Immature natural killer cell (primary cell): ENCODE measurements around the gene RRP1B. TPM values are rescaled to one million over a fixed set of nuclear protein-coding genes. Genes with fewer than 3 reads are reported as not detected.

ENCODE experiments used
- DNase-seq, 3 donors: peaks; one replicate each; pipeline ENCODE4 v3.0.0; 2022; ENCODE audit warnings: mixed read lengths in 1 of 3
- H3K27ac Mint-ChIP-seq, 6 donors: one replicate each; pipeline ENCODE4 v1.8.0; 2020; ENCODE audit warnings: mixed read lengths in 6 of 6, mild to moderate bottlenecking in 5 of 6, inconsistent platforms in 4 of 6, moderate library complexity in 3 of 6
- H3K27me3 Mint-ChIP-seq, 3 donors: one replicate each; pipeline ENCODE4 v1.8.0; 2020 to 2021; ENCODE audit warnings: low read depth in 3 of 3, mild to moderate bottlenecking in 3 of 3, mixed read lengths in 3 of 3, moderate library complexity in 3 of 3, inconsistent platforms in 1 of 3
- H3K36me3 Mint-ChIP-seq, 3 donors: one replicate each; pipeline ENCODE4 v1.8.0; 2020; ENCODE audit warnings: mixed read lengths in 3 of 3, inconsistent platforms in 2 of 3, mild to moderate bottlenecking in 2 of 3
- H3K4me1 Mint-ChIP-seq, 2 donors: one replicate each; pipeline ENCODE4 v1.8.0; 2020; ENCODE audit warnings: inconsistent platforms in 2 of 2, mild to moderate bottlenecking in 2 of 2, mixed read lengths in 2 of 2, moderate library complexity in 1 of 2
- H3K4me3 Mint-ChIP-seq, 5 donors: one replicate each; pipeline ENCODE4 v1.8.0; 2020; ENCODE audit warnings: mild to moderate bottlenecking in 5 of 5, mixed read lengths in 5 of 5, inconsistent platforms in 3 of 5, moderate library complexity in 3 of 5
- H3K9me3 Mint-ChIP-seq, 6 donors: one replicate each; pipeline ENCODE4 v1.8.0; 2020; ENCODE audit warnings: mild to moderate bottlenecking in 6 of 6, mixed read lengths in 6 of 6, inconsistent platforms in 4 of 6, moderate library complexity in 3 of 6
- polyA plus RNA-seq, 3 donors: library from polyadenylated mRNA; unstranded; fragments of 300-500 nt; fragmentation: Illumina TruSeq; gene quantifications; one replicate each; pipeline ENCODE4 v1.2.3, GENCODE V29; 2021

Gene RRP1B
- polyA plus RNA-seq, 3 donors from 2014 or later = 4.9 to 31.0 (median 10.2) TPM

DNA sequence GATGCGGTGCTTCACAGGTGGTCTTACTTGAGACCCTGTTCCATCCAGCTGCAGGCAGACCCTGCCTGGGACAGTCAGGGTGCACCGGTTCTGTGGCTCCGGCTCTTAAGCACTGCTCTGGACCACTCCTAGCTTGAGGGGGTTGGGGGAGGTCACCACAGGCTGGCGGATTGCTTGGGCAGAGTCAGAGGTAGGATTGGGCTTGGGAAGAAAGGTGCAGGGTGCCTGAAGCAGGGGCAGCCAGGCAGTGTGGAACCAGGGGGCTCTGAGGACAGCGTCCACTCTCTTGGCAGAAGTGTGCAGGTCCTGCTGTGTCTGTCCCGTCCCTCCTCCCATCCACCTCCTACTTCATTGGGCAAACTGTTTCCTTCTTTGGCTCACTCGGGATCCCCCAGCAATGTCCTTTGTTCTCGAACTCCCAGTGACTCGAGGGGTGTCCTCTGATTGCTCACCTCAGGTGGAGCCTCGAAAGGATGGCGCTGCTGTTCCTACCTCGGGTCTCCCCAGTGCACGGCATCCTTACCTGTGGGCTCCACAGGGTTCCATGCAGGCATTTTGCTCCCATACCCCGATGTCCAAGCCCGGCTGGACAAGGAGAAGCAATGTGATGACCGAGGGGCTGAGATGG, 61.3 kb downstream of the RRP1B start:
- Mint-ChIP-seq H3K4me3 (peak overlapping the region; percentile 76 to 88 (median 81)), H3K27ac (peak overlapping the region in 3 of 6 donors; percentile 49 to 84 (median 73)), H3K9me3 (no peaks in the 10 kb centered on the region), H3K36me3 (no peaks in the 10 kb centered on the region), H3K4me1 (peaks cover 7 to 25% of the 10 kb centered on the region in 2 donors), H3K27me3 (peaks cover 5 to 19% (median 7%) of the 10 kb centered on the region in 3 donors)
- no peak for DNase-seq

DNA sequence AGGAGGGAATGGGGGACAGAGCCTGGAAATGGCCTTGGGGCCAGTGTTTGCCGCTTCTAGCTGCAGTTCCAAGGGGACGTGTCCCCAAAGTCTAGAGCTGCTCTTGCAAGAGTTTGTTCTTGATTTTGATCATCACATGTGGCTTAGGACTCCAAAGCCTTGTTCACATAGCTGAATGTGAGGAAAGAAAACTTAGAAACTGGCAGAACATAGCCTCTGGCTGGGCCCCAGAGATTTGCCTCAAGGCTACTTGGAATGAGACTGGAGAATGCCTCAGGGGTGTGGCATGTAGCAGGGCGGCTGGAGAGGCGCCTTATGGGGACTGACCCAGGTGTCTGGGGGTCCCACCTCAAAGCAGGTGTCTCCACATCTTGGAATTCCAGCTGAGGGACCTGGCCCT, 61.8 kb downstream of the RRP1B start:
- no peaks in the 10 kb centered on the region for H3K9me3 Mint-ChIP-seq
- DNase-seq = no peak
- H3K4me3 Mint-ChIP-seq = peak overlapping the region; percentile 47 to 88 (median 81)
- H3K4me1 Mint-ChIP-seq = peaks cover 12 to 28% of the 10 kb centered on the region in 2 donors
- peak overlapping the region in 2 of 6 donors; percentile 36 to 49 for H3K27ac Mint-ChIP-seq
- peaks cover 7 to 21% (median 7%) of the 10 kb centered on the region in 3 donors for H3K27me3 Mint-ChIP-seq
- H3K36me3 Mint-ChIP-seq = peaks cover 0 to 3% (median 0%) of the 10 kb centered on the region in 3 donors

DNA sequence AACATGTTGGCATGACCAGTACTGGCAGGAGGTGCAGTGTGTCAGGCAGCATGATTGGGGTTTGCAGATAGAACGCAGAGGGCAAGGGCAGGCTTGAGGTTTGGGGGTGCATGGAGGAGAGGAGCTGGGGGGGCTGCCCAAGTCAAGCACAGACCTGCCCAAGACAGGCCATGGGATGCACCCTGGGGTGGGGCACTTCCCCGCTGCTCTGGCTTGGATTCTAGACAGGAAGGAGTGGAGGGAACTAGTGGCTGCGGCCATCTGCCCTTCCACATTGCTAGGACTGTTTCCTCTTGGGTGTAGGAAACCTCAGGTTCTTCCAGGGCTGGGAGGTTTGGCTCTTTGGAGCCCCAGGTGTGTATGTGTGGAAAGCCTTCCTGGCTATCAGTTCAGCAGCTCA, 62.6 kb downstream of the RRP1B start:
- Mint-ChIP-seq H3K27me3 (peaks cover 4 to 21% (median 7%) of the 10 kb centered on the region in 3 donors), H3K36me3 (peaks cover 0 to 3% (median 0%) of the 10 kb centered on the region in 3 donors), H3K4me3 (peak overlapping the region in 2 of 5 donors; percentile 15 to 35), H3K27ac (peak overlapping the region in 2 of 6 donors; percentile 14 to 31), H3K4me1 (peaks cover 18 to 34% of the 10 kb centered on the region in 2 donors), H3K9me3 (no peaks in the 10 kb centered on the region)
- DNase-seq = no peak

DNA sequence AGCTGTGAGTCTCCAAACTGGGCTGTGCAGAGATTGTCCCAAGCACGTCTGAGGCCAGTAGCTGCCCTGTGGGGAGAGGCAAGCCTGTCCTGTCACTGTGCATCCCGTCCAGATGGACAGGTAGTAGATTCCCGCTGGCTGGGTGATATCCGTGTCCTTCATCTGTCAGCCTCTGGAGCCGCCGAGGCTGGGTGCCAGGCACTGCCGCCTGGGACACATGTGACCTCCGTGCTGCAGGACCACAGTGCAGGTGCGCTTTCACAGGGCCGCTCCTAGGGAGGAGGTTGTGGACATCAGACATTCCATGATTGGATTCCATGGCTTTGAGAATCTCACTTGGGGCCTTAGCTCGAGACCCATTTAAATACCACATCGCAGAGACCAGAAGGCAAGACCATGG, 64.3 kb downstream of the RRP1B start:
- H3K27me3 Mint-ChIP-seq = peaks cover 7 to 19% (median 12%) of the 10 kb centered on the region in 3 donors
- no peak overlapping the region for H3K4me3 Mint-ChIP-seq
- peaks cover 36 to 49% of the 10 kb centered on the region in 2 donors for H3K4me1 Mint-ChIP-seq
- DNase-seq = no peak
- no peaks in the 10 kb centered on the region for H3K9me3 Mint-ChIP-seq
- H3K36me3 Mint-ChIP-seq = peaks cover 0 to 3% (median 0%) of the 10 kb centered on the region in 3 donors
- H3K27ac Mint-ChIP-seq = no peak overlapping the region

- H3K4me3 Mint-ChIP-seq = peak overlapping the region; percentile 68 to 87 (median 86)
- H3K27me3 Mint-ChIP-seq = peaks cover 10 to 16% (median 14%) of the 10 kb centered on the region in 3 donors
- H3K27ac Mint-ChIP-seq = peak overlapping the region in 5 of 6 donors; percentile 69 to 94 (median 76)
- H3K36me3 Mint-ChIP-seq = peaks cover 0 to 3% (median 0%) of the 10 kb centered on the region in 3 donors
- peaks cover 48 to 49% of the 10 kb centered on the region in 2 donors for H3K4me1 Mint-ChIP-seq
- DNase-seq = no peak
- H3K9me3 Mint-ChIP-seq = no peaks in the 10 kb centered on the region
Observed at GRCh38 chr21:43726686-43727518, 67.5 kb downstream of the RRP1B start.

DNA sequence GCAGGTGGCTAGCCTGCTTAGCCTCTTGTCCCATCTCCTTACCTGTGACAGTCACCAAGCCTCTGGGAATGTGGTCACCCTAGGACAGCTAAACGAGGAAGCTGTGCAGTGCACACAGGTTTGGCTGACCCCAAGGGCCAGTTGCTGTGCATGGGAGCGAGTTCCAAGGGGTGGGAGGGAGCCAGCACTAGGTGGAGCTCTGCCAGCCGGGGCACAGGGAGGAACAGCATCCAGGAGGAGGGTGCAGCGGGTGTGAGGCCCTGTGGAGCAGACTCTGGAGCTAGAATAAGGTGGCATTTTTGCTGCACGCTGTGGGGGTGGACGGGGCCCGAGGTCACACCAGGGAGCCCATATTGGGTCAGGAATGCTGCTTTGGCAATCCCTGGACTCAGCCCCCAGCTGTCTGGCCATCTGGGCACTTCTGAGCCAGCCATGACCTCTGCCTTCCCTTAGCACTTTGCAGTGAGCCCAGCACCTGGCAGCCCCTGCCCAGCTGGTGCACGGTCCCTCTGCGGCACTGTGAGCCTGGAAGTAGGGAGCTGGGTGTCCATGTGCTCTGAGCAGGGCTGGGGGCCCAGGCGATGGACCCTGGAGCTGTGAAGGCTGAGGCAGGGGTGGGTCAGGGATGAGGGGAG, 68.3 kb downstream of the RRP1B start:
- Mint-ChIP-seq H3K27me3 (peaks cover 10 to 14% (median 14%) of the 10 kb centered on the region in 3 donors), H3K4me1 (peaks cover 47% of the 10 kb centered on the region in 2 donors), H3K4me3 (peak overlapping the region; percentile 84 to 90 (median 87)), H3K36me3 (peaks cover 0 to 3% (median 0%) of the 10 kb centered on the region in 3 donors), H3K27ac (peak overlapping the region in 5 of 6 donors; percentile 92 to 96 (median 94)), H3K9me3 (no peaks in the 10 kb centered on the region)
- no peak for DNase-seq

DNA sequence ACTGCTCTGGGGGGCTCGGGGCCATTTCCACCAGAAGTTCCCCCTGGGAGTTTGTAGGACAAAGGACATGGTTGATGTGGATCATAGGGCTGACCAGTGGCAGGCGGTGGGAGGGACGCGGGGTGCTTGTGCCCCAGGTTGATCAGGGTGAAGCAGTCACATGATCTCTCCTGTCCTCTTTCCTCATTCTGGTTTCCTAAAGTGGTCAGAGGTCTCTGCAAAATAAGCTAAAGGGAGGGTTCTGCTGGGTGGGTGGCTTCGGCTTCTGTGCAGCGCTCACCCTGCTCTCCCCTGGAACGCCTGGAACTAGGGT, 68.8 kb downstream of the RRP1B start:
- no peak for DNase-seq
- peak overlapping the region; percentile 78 to 96 (median 94) for H3K27ac Mint-ChIP-seq
- no peaks in the 10 kb centered on the region for H3K9me3 Mint-ChIP-seq
- H3K36me3 Mint-ChIP-seq = peaks cover 0 to 3% (median 0%) of the 10 kb centered on the region in 3 donors
- peaks cover 47 to 50% of the 10 kb centered on the region in 2 donors for H3K4me1 Mint-ChIP-seq
- H3K27me3 Mint-ChIP-seq = peaks cover 10 to 14% (median 14%) of the 10 kb centered on the region in 3 donors
- peak overlapping the region; percentile 84 to 90 (median 87) for H3K4me3 Mint-ChIP-seq

DNA sequence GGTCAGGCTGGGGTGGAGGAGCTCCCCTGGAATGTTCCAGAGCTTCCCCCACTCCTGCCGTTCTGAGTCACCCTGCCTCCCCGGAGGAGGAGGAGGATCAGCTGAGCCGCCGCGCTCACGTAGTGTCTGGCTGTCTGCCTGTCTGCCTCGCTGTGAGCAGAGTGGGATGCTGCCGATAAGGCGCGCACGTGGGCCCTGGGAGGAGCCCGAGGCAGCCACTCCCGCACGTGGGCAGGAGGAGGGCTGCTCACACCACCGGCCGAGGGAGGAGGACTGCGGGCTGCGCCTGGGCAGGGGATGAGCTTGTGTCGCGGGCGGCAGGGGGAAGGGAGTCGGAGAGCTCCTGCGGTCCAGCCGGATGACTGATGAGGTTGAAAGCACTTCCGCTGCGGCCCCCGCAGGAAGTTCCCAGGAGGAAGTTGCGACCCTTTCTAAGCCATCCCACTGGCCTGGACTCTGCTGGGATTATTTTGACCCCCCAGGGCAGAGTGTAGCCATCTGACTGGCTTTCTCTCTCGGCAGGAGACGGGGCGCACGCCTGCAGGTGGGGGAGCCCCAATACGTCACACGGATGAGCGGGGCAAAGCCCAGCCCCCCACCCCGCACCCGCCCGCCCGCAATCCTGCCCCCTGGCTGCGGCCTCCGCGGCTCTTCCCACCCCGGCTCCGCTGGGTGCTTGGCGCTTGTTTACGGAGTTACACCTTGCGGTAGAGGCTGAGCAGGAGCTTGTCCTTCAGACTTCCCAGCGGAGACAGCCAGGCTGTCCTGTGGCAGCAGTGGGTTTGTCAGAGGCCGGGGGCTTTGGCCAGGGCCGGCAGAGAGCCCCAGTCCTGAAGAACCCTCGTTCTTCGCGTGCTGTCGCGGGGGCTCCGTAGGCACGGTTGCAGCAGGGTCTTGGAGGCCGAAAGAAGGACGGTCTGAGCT, 69.4 kb downstream of the RRP1B start:
- peaks cover 0 to 3% (median 0%) of the 10 kb centered on the region in 3 donors for H3K36me3 Mint-ChIP-seq
- DNase-seq = peak; percentile 85 to 89 (median 87)
- H3K4me3 Mint-ChIP-seq = peak overlapping the region; percentile 84 to 90 (median 87)
- peak overlapping the region; percentile 79 to 96 (median 94) for H3K27ac Mint-ChIP-seq
- H3K4me1 Mint-ChIP-seq = peaks cover 50 to 53% of the 10 kb centered on the region in 2 donors
- peaks cover 0 to 2% (median 0%) of the 10 kb centered on the region in 6 donors for H3K9me3 Mint-ChIP-seq
- peaks cover 10 to 16% (median 14%) of the 10 kb centered on the region in 3 donors for H3K27me3 Mint-ChIP-seq

DNA sequence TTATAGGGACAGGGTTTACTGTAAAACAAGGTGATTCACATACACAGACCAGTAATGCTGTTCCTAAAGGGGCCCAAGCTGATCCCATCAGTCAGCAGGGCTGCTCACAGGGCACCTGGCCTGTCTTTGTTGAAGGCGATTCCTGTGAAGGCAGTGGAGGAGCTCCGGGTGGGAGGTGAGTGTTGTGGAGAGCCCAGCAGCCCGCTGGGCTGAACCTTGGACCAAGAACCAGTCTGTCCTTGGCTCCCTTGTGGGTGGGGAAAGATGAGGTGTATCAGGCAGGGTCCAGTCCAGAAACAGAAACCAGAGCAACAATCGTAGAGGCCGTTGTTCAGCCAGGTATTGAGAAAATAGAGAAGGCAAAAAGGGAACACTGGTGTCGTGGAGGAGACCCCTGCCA, 72.1 kb downstream of the RRP1B start:
- Mint-ChIP-seq H3K36me3 (no peaks in the 10 kb centered on the region), H3K4me3 (no peak overlapping the region), H3K27ac (peak overlapping the region; percentile 39 to 84 (median 80)), H3K4me1 (peaks cover 47 to 56% of the 10 kb centered on the region in 2 donors), H3K9me3 (peaks cover 0 to 2% (median 0%) of the 10 kb centered on the region in 6 donors), H3K27me3 (peaks cover 10 to 16% (median 11%) of the 10 kb centered on the region in 3 donors)
- no peak for DNase-seq

GRCh38 chr21:43731891-43732711, 72.7 kb downstream of the RRP1B start:
- no peak overlapping the region for H3K4me3 Mint-ChIP-seq
- peaks cover 0 to 2% (median 0%) of the 10 kb centered on the region in 6 donors for H3K9me3 Mint-ChIP-seq
- peaks cover 10 to 16% (median 11%) of the 10 kb centered on the region in 3 donors for H3K27me3 Mint-ChIP-seq
- peaks cover 41 to 49% of the 10 kb centered on the region in 2 donors for H3K4me1 Mint-ChIP-seq
- no peaks in the 10 kb centered on the region for H3K36me3 Mint-ChIP-seq
- DNase-seq = no peak
- peak overlapping the region in 5 of 6 donors; percentile 24 to 79 (median 66) for H3K27ac Mint-ChIP-seq

DNA sequence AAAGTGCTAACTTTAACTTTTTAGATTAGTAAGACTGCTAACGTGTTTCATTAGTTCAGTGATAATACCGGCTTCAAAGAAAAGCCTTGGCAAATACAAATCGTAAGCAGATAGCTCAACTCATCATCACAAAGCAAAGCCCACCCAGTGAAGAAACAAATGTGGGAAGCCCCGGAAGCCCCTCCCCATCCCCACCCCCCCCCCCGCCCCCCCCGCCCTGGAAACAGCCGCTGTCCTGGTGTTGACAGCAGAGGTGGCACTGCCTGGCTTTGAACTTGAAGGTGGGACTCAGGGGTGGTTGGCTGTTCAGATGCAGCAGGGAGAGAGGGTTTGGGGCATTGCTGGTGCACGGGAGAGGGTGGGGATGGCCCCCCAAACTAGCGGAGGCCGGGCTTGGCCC, 73.7 kb downstream of the RRP1B start:
- Mint-ChIP-seq H3K27ac (peak overlapping the region in 4 of 6 donors; percentile 40 to 85 (median 66)), H3K27me3 (peaks cover 10 to 14% (median 11%) of the 10 kb centered on the region in 3 donors), H3K4me1 (peaks cover 31 to 40% of the 10 kb centered on the region in 2 donors), H3K9me3 (peaks cover 0 to 2% (median 0%) of the 10 kb centered on the region in 6 donors), H3K4me3 (peak overlapping the region in 2 of 5 donors; percentile 56 to 63), H3K36me3 (no peaks in the 10 kb centered on the region)
- no peak for DNase-seq

- DNase-seq = no peak
- Mint-ChIP-seq H3K27ac (peak overlapping the region in 3 of 6 donors; percentile 70 to 85 (median 74)), H3K36me3 (no peaks in the 10 kb centered on the region), H3K9me3 (peaks cover 0 to 2% (median 0%) of the 10 kb centered on the region in 6 donors), H3K4me1 (peaks cover 26 to 34% of the 10 kb centered on the region in 2 donors), H3K27me3 (peaks cover 5 to 8% (median 6%) of the 10 kb centered on the region in 3 donors), H3K4me3 (peak overlapping the region in 2 of 5 donors; percentile 63 to 75)
Observed at GRCh38 chr21:43733529-43734071, 74.2 kb downstream of the RRP1B start.
